DMS53 (cell line): ENCODE results near the gene INTS1.
"Not testable (repeated sequence)": the region's sequence is repeated elsewhere in the genome, so short reads cannot be mapped to it uniquely, and the experiment has no call there.

ENCODE experiments used
- DNase-seq: peaks from one replicate; lab custom pipeline; 2025; lab: John Stamatoyannopoulos, UW

INTS1 gene

GRCh38 chr7:1531979-1532455 is 27.8 kb upstream of the INTS1 start:
- peak; percentile 67 for DNase-seq

GRCh38 chr7:1531263-1531978 is 27.2 kb upstream of the INTS1 start:
- peak; percentile 69 for DNase-seq

GRCh38 chr7:1530946-1531262 is 26.7 kb upstream of the INTS1 start:
- DNase-seq = peak; percentile 69

- no peak for DNase-seq
These were observed 25.4 kb upstream of the INTS1 start for GRCh38 chr7:1529383-1530116.

GRCh38 chr7:1526271-1526754 is 22.1 kb upstream of the INTS1 start:
- DNase-seq = no peak

- DNase-seq = peak; percentile 43
These were observed 21.2 kb upstream of the INTS1 start for GRCh38 chr7:1525409-1525808.

- DNase-seq = no peak
These were observed 19.7 kb upstream of the INTS1 start for GRCh38 chr7:1523844-1524243.

- DNase-seq = no peak
These were observed 19.0 kb upstream of the INTS1 start for GRCh38 chr7:1523208-1523607.

GRCh38 chr7:1521456-1521855 is 17.3 kb upstream of the INTS1 start:
- DNase-seq = no peak

- DNase-seq = peak; percentile 96
These were observed 16.5 kb upstream of the INTS1 start for GRCh38 chr7:1520539-1521234.

GRCh38 chr7:1519322-1519922 is 15.2 kb upstream of the INTS1 start:
- not testable (repeated sequence) for DNase-seq

GRCh38 chr7:1516586-1517251 is 12.5 kb upstream of the INTS1 start:
- DNase-seq = peak; percentile 46

- DNase-seq = not testable (repeated sequence)
These were observed 11.3 kb upstream of the INTS1 start for GRCh38 chr7:1515509-1515967.

GRCh38 chr7:1514995-1515401 is 10.8 kb upstream of the INTS1 start:
- DNase-seq = no peak

GRCh38 chr7:1514407-1514806 is 10.2 kb upstream of the INTS1 start:
- DNase-seq = no peak

GRCh38 chr7:1513657-1514095 is 9.5 kb upstream of the INTS1 start:
- DNase-seq = no peak

GRCh38 chr7:1512781-1513656 is 8.8 kb upstream of the INTS1 start:
- peak; percentile 41 for DNase-seq

GRCh38 chr7:1511444-1512422 is 7.5 kb upstream of the INTS1 start:
- no peak for DNase-seq

GRCh38 chr7:1510780-1511154 is 6.6 kb upstream of the INTS1 start:
- DNase-seq = no peak
